HFFc6 (cell line): Measurements from ENCODE around the gene AGMO. TPM values are rescaled to one million over a fixed set of nuclear protein-coding genes. Genes with fewer than 3 reads are reported as not detected.

Source experiments
- DNase-seq: peaks from one replicate; pipeline ENCODE4 v3.0.0-alpha.2; 2018
- H3K27ac Mint-ChIP-seq: 2 replicates; pipeline ENCODE4 v1.8.0; 2020; ENCODE audit warnings: mild to moderate bottlenecking, mixed read lengths
- H3K27me3 Mint-ChIP-seq: 2 replicates; pipeline ENCODE4 v1.8.0; 2021; ENCODE audit warnings: mild to moderate bottlenecking, moderate library complexity, mixed read lengths; ENCODE audit not compliant: insufficient read depth
- H3K36me3 Mint-ChIP-seq: 2 replicates; pipeline ENCODE4 v1.8.0; 2021; ENCODE audit warnings: low read depth, mixed read lengths
- H3K4me1 Mint-ChIP-seq: 2 replicates; pipeline ENCODE4 v1.8.0; 2020; ENCODE audit warnings: low read depth, mixed read lengths
- H3K4me3 Mint-ChIP-seq: 2 replicates; pipeline ENCODE4 v1.8.0; 2020; ENCODE audit warnings: mild to moderate bottlenecking, moderate library complexity, mixed read lengths
- H3K9me3 Mint-ChIP-seq: 2 replicates; pipeline ENCODE4 v1.8.0; 2020; ENCODE audit warnings: mild to moderate bottlenecking, mixed read lengths
- total RNA-seq, 6 experiments: library from RNA; stranded (reverse); fragmentation: NEBNext Ultra II Directional; extraction: Animal tissue kit (Norgen Biotek cat#: 25700); gene quantifications; 2 replicates in 1 of 6; 3 replicates in 5 of 6; pipeline ENCODE4 v1.2.3, GENCODE V29; 2021
- TF ChIP-seq, protein P1 (sequence below): fragments of 200-600 bp; sonication (generic); IDR thresholded peaks from 2 replicates; pipeline ENCODE4 v1.5.0; 2021; ENCODE audit warnings: antibody characterized with exemption, mild to moderate bottlenecking

AGMO gene
- total RNA-seq, 6 experiments from 2014 or later, result 0.07 to 0.09 TPM; not detected in 4

DNA sequence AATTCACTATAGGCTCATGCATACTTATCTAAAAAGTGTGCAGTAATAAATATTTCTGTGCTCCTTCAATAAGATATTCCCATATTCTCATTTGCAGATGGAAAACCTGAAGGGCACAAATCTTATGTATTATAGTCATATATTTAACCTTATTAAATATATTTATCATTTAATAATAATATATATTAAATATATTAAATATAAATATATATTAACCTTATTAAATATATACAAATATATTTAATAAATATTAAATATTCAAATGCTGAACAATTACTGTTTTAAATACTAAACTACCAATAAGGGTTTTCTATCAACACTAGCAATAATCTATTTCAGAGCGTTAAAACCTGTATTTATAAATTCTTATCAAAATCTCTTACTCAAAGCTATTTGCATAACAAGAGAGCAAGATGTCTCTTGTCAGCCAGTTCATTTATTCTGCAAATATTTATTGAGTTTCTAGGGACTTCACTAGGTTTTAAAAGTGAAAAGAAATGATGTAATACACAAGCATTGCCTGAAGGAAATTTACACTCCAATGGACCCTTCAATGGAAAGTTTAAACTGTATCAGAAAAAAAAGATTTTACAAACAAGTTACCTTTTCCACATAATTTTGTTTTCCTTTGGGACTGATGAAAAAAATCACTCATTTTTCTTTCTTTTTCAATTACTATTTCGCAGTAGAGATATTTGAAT lies 159.2 kb downstream of the AGMO start:
- TF ChIP-seq, protein P1, sequence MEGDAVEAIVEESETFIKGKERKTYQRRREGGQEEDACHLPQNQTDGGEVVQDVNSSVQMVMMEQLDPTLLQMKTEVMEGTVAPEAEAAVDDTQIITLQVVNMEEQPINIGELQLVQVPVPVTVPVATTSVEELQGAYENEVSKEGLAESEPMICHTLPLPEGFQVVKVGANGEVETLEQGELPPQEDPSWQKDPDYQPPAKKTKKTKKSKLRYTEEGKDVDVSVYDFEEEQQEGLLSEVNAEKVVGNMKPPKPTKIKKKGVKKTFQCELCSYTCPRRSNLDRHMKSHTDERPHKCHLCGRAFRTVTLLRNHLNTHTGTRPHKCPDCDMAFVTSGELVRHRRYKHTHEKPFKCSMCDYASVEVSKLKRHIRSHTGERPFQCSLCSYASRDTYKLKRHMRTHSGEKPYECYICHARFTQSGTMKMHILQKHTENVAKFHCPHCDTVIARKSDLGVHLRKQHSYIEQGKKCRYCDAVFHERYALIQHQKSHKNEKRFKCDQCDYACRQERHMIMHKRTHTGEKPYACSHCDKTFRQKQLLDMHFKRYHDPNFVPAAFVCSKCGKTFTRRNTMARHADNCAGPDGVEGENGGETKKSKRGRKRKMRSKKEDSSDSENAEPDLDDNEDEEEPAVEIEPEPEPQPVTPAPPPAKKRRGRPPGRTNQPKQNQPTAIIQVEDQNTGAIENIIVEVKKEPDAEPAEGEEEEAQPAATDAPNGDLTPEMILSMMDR, result no peak
- H3K27me3 Mint-ChIP-seq, result peaks cover 3% of the 10 kb centered on the region; the same call in 1 of the 2 replicates
- no peak overlapping the region for H3K27ac Mint-ChIP-seq
- peaks cover 1% of the 10 kb centered on the region for H3K36me3 Mint-ChIP-seq
- H3K4me3 Mint-ChIP-seq, result no peak overlapping the region
- peaks cover 18% of the 10 kb centered on the region for H3K4me1 Mint-ChIP-seq
- no peak for DNase-seq
- H3K9me3 Mint-ChIP-seq, result peaks cover 1% of the 10 kb centered on the region

DNA sequence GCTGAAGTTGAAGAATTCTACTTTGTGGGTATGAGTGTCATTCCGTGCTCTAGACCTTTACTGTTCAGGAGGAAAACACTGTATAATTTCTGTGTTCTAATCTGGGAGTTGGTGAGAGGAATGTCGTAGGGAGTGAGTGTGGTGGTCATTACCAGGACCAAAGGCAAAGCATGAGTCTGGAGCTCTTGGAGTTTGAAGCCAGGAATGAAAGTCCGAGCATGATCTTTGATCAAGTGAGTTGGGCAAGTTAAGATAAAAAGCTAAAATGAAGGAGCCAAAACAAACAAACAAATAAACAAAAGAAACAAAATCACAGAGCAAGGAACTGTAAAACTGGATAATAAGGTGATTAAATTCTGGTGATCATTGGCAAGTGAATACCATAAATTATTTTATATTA lies 161.4 kb downstream of the AGMO start:
- Mint-ChIP-seq H3K27me3 (peaks cover 8% of the 10 kb centered on the region), H3K36me3 (peaks cover 5% of the 10 kb centered on the region), H3K4me1 (peaks cover 18% of the 10 kb centered on the region), H3K27ac (no peak overlapping the region), H3K9me3 (peaks cover 8% of the 10 kb centered on the region), H3K4me3 (no peak overlapping the region)
- TF ChIP-seq, protein P1, result no peak
- no peak for DNase-seq

DNA sequence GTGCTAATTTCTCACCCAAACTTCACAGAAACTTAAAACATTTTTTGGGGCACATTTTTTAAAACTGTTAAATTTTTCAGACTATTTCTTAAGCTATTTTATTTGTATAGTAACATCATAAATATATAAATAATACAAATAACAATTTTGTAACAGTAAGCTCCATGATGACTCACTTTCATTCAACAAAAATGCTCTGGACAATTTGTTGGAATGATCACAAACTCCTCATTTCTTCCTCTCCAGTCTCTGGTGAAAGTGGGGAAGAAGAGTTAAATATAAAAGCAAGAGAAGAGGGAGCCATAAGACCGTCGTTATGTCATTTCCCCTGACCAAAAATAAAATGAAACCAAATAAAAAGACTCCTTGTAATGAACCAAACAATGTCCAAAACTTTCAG lies 162.4 kb downstream of the AGMO start:
- peaks cover 18% of the 10 kb centered on the region for H3K4me1 Mint-ChIP-seq
- peaks cover 8% of the 10 kb centered on the region for H3K9me3 Mint-ChIP-seq
- no peak for DNase-seq
- TF ChIP-seq, protein P1, result no peak
- peaks cover 8% of the 10 kb centered on the region for H3K27me3 Mint-ChIP-seq
- H3K36me3 Mint-ChIP-seq, result peaks cover 5% of the 10 kb centered on the region
- H3K27ac Mint-ChIP-seq, result no peak overlapping the region
- peak overlapping the region; percentile 51; the same call in 1 of the 2 replicates for H3K4me3 Mint-ChIP-seq

DNA sequence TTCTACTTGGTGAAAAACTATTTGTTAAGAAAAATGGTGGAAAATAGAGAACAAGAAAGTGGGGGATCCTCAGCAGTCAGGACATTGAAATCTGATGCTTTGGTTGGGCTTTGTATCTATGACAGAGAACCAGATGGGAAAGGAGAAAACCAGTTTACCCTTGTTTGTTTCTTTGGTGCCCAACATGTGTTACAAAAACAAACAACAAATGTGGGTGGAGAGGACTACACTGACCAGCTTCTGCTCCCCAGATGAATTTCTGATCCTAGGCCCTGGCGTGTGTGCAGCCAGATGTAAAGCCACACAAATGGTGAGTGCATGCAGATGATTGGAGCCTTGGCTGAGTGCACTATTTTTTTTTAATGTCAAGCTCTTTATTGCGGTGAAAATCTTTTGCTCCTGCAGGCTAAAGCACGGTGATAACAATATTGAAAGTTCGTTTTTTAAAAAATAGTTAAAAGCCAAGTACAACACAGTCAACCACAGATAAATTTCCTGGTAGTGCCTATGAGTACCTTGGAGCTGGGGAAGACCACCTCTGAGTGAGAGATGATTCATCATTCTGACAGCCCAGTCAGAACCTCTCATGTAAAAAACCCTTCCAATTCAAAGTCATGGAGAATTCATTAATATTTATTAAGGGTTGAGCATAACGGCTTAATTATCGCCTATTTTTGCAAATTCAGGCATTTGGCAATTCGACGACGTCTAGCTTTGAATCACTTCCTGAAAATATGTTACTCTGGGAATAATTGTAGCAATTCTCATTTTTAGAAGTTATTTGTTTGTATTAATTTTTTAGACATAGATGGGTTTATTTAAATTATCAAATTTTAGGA lies 163.7 kb downstream of the AGMO start:
- DNase-seq, result no peak
- H3K27ac Mint-ChIP-seq, result no peak overlapping the region
- H3K4me3 Mint-ChIP-seq, result no peak overlapping the region
- TF ChIP-seq, protein P1, result no peak
- peaks cover 18% of the 10 kb centered on the region for H3K4me1 Mint-ChIP-seq
- peaks cover 8% of the 10 kb centered on the region for H3K9me3 Mint-ChIP-seq
- H3K36me3 Mint-ChIP-seq, result peaks cover 5% of the 10 kb centered on the region
- peaks cover 6% of the 10 kb centered on the region for H3K27me3 Mint-ChIP-seq

DNA sequence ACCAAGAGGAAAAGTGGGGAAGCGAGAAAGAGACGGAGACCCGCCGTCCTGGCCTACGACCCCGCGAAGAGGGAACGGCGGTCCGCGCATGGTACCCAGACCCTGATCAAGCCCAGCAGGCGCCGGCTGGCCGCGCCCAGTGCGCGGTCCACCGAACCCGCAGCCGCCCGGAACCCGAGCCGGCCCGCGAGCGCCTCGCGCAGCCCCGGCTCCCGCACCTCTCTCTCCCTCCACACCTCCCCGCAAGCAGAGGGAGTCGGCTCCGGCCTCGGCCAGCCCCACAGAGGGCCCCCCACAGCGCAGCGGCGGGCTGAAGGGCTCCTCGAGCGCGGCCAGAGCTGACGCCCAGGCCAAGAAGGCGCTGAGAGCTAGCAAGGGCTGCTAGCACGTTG lies 164.7 kb downstream of the AGMO start:
- peaks cover 8% of the 10 kb centered on the region for H3K9me3 Mint-ChIP-seq
- DNase-seq, result no peak
- TF ChIP-seq, protein P1, result no peak
- no peak overlapping the region for H3K4me3 Mint-ChIP-seq
- H3K4me1 Mint-ChIP-seq, result peaks cover 18% of the 10 kb centered on the region
- no peak overlapping the region for H3K27ac Mint-ChIP-seq
- H3K27me3 Mint-ChIP-seq, result peaks cover 6% of the 10 kb centered on the region
- H3K36me3 Mint-ChIP-seq, result peaks cover 5% of the 10 kb centered on the region
